Hepatic stellate cell (primary cell): ENCODE measurements around the gene HLA-DOA.

Experiments
- DNase-seq: peaks from one replicate; pipeline ENCODE4 v3.0.0; 2011; ENCODE audit warnings: low spot score

The HLA-DOA gene

DNA sequence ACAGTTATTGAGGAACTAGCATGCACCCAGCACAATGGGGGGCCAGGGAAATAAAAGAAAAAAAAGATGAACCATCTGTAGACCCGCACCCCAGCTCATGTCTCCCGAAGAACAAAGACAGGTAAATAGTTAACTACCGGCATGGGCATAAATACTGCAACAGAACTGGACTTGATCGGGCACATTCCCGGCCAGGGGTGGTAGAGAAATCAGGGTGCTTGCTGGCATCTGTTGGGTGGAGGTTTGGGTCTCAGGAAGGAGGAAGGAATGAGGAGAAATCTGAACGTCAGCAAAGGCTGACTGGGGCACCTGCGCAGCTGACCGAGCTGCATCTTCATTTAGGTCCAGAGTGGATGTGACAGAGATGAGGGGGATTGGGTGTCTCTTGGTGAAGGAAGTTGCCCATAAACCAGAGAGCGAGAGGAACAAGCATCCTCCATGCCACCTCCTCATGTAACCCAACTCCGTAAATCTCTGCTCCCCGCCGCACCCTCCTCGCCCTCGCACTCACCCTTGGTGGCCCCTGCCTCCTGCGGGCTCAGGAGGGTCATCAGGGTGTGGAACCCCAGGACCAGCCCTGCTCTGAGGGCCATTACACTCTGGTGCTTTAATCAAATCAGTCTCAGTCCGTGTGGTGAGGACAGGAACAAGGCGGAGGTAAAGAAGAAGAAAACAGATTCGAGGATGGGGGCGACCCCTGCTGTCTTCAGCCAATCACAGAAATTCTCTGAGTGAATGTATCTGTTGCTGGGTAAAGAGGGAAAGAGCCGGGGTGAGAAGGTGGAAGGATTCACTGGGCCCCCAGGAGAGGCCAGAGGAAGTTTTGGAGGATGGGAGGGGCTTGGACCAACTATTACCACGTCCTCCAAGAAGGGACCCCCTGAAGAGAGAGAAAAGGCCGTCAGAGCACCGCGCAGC lies at the start of gene HLA-DOA:
Gene HLA-DOA, minus strand, starts transcription at position 648 of the 918 bp plus-strand sequence.
- DNase-seq, result peak; percentile 29

DNA sequence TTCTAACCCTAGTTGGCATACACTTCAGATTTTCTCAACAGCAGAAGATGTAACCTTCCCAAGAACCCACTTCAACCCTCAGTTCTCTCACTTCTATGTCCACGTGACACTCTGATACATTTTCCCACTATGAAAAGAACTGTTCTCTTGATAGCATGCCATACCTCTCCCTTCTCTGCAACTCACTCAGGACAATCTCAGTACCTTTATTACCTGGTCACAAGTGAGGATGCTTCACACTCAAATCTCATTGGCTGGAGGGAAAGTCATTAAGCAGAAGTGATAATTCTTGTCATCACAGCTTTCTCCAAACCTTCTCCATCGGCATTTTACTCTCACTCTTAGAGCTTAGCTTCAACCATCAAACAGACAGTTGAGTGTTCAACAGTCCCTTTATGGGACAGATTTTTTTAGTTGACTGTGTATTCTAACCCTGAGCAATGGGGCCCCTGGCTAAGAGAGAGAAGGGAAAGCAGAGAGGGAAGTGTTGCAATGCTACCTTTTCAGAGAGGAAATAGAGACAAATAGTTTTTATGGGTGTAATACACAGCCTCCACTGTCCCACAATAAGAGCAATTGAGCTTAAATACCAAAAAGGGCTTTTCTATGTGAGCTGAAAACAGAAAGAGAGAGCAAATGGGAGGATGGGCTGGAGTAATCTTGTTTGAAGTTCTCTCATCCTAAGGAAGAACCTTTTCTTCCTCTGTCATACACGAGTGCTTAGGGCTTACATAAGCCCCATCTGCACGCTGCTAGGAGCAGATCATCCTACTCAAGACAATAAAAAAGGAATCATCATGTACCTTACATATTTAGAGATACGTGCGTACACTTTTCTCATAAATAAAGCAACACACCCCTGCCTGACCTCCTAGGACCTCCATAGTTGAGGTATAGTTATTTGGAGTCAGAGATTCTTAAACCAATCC lies 48.1 kb upstream of the HLA-DOA start:
- no peak for DNase-seq

DNA sequence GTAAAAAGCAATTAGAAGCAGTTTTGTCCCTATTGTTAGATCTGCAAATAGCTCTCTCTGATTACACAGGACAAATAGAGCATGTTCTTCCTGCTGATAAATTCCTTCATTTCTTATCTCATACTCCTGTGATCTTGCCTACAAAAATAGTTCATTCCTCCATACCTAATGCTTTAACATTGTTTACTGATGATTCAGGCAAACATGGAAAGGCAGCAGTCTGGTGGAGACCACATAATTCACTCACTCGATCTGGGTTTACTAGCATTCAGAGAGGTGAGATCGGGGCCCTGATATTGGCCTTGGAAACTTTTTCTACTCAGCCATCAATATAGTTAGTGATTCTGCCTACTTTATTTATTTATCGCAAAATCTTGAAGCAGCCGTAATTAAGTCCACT lies 43.8 kb upstream of the HLA-DOA start:
- no peak for DNase-seq

DNA sequence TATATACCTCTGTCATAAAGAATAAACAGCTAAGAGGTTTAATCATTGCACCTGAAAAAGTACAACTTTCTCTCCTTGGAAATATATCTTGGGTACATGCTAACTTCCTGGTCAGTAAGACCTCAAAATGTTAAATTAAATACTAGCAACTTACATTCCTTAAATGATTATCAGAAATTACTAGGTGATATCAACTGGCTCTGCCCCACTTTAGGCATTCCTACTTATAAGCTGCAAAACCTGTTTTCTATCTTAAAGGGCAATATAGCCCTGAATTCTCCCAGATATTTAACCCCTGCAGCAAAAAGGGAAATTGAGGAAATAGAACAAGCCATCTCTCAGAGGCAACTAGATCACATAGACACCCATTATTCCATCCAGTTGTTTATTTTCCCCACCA lies 43.2 kb upstream of the HLA-DOA start:
- DNase-seq, result no peak

DNA sequence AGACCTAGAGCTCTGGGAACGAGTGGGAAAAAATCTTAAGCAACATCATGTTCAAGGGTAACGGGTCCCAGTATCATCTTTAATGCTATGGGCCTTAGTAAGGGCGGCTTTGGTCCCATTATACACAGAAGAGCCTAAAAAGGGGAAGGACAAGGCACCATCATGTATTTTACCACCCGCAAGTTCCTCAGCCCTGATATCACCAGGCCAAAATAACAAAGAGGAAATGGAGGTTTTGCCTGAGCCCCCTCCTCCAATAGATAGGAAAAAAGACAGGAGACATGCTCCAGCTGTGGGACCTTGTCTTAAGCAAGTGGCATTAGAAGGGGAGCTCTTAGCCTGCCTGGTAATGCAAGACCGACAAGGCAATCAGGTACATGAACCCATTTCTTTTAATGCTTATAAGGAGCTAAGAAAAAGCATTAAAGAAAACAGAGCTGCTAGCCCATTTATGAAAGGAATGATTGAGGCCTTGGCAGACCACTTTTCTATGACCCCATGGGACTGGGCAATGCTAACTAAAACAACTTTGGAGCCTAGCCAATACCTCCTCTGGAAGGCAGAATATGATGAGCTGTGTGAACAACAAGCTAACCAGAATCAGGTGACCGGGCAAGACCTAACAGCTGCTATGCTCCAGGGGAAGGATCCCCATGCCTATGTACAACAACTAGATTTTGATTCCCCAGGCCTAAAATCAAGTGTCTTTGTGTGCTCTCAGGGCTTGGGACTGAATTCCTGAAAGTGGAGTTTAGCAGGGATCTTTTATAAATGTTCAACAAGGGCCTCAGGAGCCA lies 40.8 kb upstream of the HLA-DOA start:
- no peak for DNase-seq

DNA sequence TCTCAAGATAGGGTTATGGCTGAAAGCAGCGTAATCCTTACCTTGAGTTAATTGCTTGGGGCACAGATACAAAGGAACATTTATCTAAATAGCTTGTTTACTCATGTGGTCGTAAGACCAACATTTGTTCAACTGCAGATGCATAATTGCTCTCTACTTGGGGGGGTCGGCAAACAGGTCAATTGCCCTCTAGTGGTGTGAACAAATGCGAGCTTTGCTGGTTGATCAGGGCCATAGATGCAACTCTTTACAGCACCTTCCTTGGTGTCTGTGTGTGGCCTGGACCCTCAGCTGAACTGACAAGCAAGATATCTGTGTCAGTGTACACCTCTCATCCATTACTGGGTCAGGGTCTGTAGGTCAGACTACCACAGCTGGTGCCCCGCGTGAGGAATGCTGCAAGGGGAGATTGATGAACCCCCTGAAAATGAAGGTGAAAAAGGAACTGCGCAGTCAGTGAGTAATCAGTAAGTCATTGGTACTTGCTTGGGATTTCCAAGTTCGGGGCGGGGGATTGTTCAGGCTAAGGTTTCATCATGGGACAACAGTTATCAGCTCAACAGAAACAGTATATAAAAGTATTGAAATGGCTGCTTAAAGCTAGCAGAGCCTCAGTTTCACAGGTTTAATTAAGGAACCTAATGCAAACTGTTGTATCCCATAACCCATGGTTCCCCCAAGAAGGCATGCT lies 40.1 kb upstream of the HLA-DOA start:
- DNase-seq, result no peak

DNA sequence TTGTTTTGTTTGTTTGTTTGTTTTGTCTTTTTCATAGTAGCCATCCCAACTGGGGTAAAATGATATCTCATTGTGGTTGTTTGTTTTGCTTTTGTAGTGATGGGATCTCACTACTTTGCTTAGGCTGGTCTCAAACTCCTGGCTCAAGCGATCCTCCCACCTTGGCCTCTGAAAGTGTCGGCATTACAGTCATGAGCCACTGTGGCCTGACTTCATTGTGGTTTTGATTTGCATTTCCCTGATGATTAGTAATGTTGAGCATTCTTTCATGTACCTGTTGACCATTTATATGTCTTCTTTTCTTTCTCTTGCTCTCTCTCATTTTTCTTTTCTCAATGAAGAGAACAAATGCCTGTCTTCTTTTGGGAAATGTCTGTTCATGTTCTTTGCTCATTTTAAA lies 30.8 kb upstream of the HLA-DOA start:
- DNase-seq, result no peak

DNA sequence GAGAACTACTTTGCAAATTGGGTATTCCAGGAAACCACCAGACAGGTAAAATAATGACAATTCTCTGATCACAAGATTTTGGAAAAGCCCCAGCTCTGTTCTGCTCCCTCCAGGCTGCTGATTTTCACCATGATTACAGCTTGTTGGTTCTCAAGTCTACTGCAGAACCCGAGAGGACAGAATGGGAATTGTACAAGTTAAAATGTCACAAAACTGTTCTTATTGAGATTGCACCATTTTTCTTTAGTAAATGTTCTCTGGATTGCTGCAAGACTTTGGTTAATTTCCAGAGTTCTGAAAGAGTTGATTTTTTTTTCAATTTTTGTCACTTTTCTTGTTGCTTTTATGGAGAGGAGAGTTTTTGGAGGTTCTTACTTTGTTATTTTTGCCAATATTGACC lies 27.1 kb upstream of the HLA-DOA start:
- no peak for DNase-seq

DNA sequence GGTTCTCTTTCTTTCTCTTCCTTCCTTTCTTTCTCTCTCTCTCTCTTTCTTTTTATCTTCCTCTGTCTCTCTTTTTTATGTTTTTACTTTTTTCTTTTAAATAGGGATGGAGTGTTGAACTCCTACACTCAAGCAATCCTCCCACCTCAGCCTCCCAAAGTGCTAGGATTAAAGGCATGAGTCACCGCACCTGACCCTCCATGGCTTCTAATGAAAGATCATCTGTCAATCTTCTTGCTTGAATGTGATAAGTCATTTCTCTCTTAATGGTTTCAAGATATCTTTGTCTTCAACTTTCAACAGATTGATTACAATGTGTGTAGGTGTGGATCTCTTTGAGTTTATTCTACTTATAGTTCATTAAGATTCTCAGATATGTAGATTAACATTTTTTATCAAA lies 25.2 kb upstream of the HLA-DOA start:
- no peak for DNase-seq

DNA sequence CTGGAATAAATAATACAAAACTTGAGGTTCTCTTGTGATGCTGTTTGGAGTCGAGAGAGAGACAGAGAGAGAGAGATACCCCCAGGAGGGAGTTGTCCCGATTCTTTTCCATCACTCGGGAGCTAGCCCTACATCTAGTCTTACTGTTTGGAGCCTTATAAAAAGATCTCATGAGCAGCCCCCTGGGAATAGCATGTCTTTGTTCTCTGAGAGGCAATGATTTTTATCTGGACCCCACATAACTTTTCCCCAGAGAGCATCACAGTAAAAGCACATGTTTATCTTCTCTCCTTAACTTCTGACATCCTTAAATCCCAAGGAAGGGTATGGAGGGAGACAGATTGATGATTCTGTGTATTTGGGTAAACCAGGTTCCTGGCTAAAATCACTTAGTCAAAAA lies 20.9 kb upstream of the HLA-DOA start:
- DNase-seq, result no peak

DNA sequence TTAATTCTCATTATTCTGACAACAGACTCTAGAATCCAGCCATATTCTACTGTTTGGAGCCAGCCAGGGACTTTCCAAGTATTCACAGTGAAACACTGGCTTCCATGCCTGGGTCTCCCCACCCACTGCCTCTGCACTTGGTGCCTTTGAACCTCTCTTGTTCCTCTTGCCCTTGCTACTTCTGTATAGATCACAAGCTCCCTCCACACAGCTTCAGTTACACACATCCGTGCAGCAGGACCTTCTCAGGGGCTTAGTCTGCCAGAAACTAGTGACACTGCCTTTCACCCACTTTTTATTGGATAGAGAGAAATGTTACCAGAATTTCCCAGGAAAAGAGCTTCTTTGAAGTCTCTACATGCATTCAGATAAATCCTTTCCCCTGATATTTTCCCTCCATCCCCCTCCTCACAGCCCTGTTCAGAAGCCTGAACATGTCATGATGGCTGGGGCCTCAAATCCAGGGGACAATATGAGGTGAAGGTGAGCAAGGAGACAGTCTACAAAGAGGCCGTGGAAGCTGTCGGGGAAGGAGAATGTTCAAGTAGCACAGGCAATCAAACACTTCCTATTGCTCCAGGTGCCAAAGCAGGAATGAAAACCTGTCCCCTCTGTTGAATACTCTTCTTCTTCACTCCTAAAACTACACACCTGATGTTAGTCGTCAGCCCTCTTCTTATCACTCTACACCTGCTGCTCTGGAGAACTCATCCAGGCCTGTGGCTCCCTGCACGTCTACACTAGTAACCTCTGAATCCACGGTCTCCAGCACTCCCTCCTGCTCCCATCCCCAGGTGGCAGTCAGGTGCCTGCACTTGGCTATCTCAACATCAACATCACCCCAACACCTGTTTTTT lies 20.2 kb upstream of the HLA-DOA start:
- DNase-seq, result no peak

DNA sequence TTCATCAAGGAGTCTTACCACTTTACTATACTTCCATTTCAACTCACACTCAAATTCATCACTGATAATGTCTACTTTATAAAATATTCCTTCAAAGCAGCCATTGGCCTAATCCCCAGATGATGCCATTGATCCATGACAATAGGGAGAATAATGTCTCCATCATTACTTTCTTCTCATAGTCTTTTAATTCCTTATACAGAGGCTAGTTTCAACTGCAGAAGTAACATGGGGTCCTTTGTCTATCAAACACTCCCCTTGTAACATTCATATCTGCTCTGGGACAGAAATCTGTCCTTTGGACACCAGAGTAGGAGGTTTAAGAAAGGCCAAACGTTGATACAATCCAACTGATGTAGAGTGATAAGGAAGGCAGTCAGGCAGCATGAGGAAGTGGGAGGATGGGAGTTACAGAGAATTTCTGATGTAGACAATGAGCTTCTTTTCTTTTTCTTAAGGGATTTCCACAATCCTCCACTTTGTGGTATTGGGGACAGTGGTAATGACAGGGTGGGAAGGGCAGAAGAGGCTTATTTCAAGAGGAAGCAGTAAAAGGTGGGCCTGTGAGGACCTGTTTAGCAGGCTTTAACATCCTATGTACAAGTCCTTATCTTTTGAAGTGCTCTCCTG lies 18.9 kb upstream of the HLA-DOA start:
- DNase-seq, result no peak

DNA sequence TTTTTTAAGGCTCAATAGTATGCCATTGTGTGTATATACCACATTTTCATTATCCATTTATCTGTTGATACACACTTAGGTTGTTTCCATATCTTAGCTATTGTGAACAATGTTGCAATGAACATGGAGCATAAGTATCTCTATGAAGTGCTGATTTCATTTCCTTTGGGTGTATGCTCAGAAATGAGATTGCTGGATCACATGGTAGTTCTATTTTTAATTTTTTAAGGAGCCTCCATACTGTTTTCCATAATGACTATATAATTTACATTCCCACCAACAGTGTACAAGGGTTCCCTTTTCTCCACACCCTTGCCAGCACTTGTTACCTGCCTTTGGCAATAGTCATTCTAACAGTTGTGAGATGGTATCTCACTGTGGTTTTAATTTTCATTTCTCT lies 15.1 kb upstream of the HLA-DOA start:
- DNase-seq, result no peak

DNA sequence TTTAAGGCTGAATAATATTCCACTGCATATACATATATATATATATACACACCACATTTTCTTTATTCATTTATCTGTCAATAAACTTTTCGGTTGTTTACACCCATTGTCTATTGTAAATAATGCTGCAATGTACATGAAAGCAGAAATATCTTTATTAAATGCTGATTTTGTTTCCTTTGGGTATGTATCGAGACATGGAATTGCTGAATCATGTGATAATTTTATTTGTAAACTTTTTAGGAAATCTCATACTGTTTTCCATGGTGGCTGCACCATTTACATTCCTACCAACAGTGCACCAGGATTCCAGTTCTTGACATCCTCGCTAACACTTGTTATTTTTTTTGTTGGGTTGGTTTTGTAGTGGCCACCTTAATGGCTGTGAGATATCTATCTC lies 14.1 kb upstream of the HLA-DOA start:
- no peak for DNase-seq

DNA sequence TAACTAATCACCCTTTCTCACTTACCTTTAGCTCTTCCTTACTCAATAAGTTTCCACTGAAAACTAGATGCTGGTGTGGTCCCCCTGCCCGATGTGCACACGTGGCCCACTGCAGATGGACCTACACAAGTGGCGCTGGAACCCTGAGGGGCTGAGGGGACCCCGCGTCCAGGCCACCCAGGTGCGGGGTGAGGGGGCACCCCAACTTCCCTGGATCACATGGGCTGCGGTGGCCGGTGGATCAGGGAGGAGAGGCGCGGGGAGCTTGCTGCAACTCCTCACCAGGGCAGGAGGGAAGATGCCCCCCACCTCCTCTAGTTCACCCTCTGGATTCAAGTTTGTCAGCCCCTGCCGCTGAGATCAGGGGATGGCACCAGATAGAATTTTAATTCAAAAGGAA lies 12.5 kb upstream of the HLA-DOA start:
- DNase-seq, result no peak

DNA sequence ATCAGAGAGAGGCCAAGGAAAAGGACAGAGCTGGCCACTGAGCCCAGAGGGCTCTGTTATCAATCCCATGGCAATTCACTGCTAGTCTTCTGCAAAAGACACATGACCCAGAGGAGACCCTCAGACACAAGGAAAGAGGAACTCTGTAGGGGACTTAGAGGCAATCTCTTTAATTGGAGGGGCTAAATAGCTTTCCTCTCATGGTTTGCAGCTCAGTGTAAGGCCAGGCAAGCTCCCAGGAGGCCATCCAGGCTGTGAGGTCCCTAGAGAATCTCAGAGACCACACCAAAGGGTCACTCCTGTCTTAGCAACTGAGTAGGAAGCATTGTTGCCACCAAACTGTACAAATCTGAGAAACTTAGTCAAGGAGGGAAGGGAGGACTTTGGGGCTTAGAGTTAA lies 10.0 kb upstream of the HLA-DOA start:
- no peak for DNase-seq

DNA sequence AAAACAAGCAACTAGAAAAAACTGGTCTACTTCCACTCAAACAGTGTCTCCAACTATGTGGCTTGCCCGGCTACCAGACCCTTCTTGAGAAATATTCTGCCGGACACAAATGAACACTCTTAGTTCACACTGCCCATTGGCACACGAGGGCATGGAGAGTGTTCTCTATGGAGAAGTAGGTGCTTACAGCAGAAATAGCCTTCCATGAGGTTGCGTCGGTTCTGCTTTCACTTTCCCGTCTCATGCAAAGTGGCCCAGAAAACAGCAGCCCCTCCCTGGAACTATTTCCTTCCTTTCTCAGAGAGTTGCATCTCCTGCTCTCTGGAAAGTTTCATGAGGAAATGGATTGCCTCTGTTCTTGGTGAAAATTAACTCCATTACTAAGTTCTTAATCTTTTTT lies 9.5 kb upstream of the HLA-DOA start:
- peak; percentile 50 for DNase-seq

DNA sequence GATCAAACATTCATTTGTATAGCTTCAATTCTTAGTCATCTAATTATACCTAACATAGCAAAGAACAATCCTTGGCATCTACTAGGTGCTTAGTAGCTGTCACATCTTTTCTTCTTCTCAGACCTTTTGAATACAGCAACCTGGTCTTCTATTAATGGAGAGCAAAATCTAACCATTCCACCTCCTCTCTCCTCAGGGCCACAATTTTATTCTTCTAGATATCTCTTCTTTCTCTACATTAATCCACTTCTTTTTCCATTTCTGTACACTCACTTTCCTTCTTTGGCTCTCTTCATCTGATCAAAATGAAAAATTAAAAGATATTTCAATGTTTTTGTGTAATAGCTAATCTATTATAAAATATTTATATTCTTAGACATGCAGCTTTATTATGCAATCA lies 9.0 kb upstream of the HLA-DOA start:
- no peak for DNase-seq

DNA sequence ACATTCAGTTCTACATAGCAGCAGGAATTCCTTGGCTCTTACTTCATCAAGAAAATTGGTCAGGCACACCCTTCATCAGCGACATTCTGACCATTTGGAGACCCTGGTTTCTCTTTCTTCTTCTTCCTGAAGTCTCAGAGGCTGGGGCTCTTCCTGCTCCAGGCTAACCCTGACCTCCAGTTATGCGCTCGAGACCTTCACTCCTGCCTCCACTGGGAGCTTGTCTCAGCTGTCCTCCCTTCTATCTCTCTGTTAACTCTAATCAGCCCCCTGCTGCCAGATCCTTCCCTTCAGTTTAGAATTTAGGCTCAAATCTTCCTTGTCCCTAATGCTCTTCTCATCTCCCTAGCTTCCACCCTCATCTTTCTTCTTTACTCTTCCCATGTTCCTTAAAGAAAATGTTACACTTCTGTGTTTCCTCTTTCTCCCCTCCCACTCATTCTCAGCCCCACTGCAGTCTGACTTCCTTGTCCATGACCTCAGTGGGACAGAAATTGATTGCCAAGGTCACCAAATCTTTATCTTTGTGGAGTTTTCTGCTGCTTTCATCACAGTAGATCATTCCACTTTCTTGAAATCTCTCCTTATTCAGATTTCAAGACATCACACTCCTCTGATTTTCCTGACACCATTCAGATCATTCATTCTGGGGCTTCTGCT lies 8.4 kb upstream of the HLA-DOA start:
- DNase-seq, result no peak

DNA sequence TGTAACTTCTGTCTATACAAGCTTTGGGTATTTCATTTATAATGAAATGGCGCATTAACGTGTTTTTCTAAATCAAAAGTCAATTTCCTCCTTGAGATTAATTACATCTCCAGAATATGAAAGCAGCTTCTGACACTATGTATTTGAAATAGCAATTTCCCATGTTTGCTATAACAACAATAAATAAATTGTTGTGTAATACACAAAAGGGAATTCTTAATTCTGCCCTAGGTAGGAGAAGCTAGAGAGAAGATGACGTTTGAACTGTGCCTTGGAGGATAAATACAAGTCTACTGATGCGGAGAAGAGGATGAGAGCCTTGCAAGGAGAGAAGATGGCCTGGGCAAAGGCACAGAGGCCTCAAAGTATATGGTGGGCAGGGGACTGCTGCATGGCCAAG lies 7.6 kb upstream of the HLA-DOA start:
- DNase-seq, result no peak
